ENCODE data around the gene FAM222A.

DNA sequence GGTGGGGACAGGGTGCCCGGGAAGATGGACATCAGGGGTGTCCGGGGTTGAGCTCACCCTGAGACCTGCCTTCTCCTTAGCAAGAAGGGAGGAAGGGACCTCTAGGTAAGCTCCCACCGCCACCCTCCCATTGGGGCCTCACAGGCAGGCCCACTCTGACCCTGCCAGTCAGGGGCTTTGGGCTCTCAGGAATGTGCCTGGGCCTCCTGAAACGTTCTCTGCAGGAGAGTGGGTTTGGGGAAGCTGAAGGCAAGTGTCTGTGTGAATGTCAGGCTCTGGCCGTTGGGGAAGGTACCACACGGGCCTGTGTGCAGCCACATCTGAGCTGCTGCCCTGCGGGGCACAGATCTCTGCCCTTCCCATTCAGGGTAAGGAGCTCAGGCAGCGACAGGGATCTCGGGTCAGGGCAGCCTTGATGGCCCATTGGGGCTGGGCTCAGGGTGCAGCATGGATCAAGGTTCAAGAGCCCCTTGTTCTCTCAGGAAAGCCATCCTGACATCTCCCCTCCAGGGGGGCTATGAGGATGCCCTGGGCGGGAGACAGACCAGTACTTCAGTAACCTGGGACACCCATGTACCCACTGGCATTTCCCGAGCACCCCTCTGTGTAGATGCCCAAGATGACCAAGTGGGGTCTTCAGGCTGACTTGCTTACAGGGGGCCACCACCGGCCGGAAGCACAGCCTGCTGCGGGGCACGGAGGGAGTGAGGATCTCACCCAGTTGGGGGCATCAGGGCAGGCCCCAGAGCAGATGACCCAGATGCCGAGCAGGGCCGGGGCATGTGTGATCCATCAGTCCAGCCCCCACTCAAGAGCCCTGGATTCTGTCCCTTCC, 29.7 kb downstream of the FAM222A start:
- TF ChIP-seq CTCF (IDR thresholded peaks at IDR 0.05) (no peak), POLR2A (IDR thresholded peaks at IDR 0.05) (no peak)

All from lower leg skin (tissue), 3 donors.